NCI-H526 (cell line): ENCODE measurements around the gene HPCAL1.
A peak's percentile ranks its signal among the peaks of the same experiment; 100 is the strongest.
"Not testable (repeated sequence)": the region's sequence is repeated elsewhere in the genome, so short reads cannot be mapped to it uniquely, and the experiment has no call there.

ENCODE experiments used
- DNase-seq, 2 experiments: peaks; one replicate each; lab custom pipeline; 2025; lab: John Stamatoyannopoulos, UW

Gene HPCAL1

DNA sequence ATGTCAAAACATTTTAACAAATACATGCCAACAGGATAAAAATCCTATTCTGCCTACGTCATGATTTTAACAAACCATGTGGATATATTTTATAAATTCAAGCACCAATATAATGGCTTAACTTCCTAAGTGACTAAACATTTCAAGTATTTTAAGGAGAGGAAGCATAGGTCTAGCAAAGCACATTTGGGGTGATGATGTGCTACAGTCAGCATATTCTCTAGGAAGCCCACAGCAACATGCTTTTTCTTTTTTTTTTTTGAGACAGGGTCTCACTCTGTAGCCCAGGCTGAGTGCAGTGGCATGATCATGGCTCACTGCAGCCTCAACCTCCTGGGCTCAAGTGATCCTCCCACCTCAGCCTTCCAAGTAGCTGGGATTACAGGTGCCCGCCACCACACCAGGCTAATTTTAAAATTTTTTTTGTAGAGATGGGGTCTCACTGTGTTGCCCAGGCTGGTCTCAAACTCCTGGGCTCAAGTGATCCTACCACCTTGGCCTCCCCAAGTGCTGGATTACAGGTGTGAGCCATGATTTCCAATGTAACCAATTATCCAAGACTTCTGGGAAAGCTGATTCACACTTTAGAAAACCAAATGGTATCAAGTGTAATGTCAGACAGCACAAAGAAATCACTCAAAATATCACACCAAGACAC lies 139.9 kb downstream of the HPCAL1 start:
- not testable (repeated sequence) for DNase-seq

GRCh38 chr2:10444463-10444862 lies 141.8 kb downstream of the HPCAL1 start:
- DNase-seq: no peak

DNA sequence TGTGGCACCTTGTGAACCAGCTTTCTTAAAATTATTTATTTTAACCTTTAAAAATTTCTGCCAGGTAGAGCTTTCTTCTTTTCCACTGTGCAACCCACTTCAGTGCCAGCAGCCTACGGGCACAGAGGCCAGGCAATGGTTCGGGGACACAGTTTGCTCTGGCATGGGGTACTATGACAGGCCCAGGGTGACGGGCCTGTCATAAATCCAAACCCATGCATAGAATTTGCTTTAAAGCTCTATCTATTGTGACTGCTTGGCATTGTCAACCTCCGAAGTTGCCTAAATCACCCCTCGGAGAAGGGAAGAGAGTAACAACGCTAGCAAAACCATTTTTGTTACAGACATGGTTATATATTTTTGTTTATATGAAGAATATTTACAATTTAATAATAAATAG lies 143.9 kb downstream of the HPCAL1 start:
- no peak for DNase-seq

DNA sequence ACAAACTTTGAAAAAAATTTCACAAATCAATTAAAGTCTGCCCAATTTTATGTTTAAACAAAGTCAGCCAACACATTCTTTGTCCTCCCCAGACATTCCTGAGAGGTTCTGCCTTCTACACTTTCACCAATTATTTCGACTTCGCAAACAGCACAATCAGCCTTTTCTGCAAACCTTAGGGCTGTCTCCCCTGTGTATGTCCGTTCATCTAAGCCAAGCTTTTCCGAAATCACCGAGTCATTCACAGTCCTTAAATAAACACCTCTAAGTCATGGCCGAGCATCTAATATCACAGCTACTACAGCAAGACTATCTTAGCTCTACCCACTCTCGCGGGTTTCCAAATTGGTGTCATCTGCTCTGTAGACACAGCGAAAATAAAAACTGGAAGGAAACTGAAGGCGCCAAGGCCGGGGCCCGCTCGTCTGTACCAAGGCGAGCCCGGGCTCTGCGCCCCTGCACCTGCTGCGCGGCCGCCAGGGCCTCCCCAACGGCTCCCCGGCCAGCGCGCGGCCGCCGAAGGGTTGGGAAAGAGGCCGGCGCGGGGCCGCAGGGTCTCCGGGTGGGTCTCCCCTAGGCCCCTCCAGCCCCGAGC lies 144.7 kb downstream of the HPCAL1 start:
- peak in 1 of 2 experiments; percentile 69 for DNase-seq

GRCh38 chr2:10447895-10448575 lies 145.3 kb downstream of the HPCAL1 start, which contains the start of gene ODC1:
ODC1 (minus strand) TSS chr2:10448327; CDS start chr2:10445032, 3,295 bp downstream.
- DNase-seq: peak; percentile 80 to 99

GRCh38 chr2:10448576-10449485 lies 146.1 kb downstream of the HPCAL1 start:
- peak; percentile 76 to 99 for DNase-seq

DNA sequence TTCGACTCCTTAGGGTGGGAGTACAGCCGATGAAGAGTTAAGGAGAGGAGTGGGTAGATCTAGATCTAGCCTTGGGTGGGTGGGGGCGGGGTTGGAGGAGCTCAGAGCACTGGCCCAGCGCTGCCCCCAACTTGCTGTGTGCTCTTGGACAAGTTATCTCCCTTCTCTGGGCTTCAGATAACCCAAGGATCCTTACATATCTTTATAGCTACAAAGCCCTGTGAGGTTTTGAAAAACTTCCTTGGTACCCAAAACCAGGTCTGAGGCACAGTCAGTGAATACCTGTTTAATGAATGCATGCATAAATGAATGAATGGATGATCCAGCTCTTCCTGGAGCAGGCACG lies 146.8 kb downstream of the HPCAL1 start:
- no peak for DNase-seq

- no peak for DNase-seq
Observed at GRCh38 chr2:10449838-10450691, 147.4 kb downstream of the HPCAL1 start.

- DNase-seq: no peak
Observed at GRCh38 chr2:10451819-10452218, 149.1 kb downstream of the HPCAL1 start.

GRCh38 chr2:10452312-10452711 lies 149.6 kb downstream of the HPCAL1 start:
- no peak for DNase-seq

GRCh38 chr2:10452956-10453904 lies 150.5 kb downstream of the HPCAL1 start:
- no peak for DNase-seq

DNA sequence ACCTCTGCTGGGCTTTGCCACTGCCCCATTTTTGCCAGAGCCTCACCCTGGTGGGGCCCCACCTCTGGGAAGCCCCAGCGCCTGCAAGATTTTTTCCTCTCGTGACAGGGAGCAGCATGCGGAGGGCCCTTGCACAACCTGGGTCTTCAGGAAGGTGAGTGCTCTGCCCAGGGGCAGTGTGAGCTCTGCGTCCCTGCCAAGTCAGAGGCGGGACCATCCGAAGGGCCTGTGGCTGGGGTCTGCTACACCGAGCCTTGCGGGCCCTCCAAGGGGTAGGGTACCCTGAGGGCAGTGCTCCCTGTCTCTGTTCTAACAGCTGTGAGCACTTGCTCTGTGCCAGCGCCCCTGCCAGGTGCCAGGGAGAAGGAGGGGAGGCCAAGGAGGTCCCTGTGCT lies 151.2 kb downstream of the HPCAL1 start:
- DNase-seq: no peak

- DNase-seq: no peak
Observed at GRCh38 chr2:10454505-10454904, 151.8 kb downstream of the HPCAL1 start.

DNA sequence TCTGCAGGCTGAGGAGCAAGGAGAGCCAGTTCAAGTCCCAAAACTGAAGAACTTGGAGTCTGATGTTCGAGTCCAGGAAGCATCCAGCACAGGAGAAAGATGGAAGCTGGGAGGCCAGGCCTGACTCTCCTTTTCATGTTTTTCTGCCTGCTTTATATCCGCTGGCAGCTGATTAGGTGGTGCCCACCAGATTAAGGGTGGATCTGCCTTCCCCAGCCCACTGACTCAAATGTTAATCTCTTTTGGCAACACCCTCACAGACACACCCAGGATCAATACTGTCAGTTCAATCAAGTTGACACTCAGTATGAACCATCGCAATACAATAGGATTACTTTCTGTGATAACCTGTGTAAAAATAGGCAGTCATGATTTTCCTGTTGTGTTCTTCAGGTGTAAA lies 154.5 kb downstream of the HPCAL1 start:
- DNase-seq: not testable (repeated sequence)

DNA sequence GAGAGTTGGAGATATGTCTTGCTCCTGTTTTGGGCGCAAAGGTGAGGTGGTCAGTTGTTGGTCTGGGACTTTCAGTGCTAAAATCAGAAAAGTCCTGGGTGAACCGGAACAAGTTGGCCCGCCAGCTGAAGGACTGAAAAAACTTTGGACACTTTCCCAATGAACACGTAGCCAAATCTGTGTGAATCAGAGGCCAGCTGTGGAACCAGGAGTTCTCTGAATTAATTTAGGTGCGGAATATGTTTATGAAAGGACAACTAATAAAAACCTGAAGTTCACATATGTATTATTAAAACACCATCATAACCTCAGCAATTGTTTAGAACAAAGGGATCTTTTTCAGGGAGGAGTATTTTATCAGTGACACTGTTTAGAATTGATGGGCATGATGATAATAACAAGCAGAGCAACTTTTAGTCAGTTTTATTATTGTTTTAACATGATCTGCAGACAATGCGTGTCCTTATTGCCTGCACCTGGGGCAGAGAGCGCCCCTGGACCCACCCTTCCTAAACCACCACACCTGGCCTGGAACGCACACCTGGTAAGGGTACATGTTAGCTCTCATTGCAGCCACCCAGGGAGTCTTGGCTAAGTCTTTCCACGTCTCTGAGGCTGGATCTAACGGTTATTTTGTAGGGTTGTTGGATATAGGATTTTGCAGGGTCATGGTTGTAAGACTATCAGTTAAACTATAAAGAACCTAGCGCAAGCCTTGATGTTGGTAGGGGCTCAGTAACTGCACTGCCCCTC lies 155.3 kb downstream of the HPCAL1 start:
- peak in 1 of 2 experiments; percentile 20 for DNase-seq

DNA sequence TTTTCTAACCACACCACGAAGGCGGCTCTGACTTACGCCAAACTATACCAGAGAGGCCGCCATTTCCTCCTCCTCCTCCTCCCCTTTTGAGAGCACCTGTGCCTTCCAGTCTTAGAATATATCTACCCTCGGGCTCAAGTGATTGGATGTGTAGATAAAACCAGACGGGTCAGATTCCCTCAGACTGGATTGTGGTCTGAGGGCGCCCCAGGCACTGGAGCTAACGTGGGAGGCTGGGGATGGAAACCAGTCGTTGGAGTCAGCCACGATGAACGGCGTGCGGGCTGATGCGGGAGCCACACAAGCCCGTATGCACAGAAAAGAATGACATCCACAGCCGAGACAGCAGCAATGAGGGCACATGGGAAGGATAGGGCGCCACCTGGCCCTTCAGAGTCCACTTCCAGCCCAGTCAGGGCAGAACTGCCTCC lies 157.7 kb downstream of the HPCAL1 start:
- DNase-seq: no peak

GRCh38 chr2:10462178-10463083 lies 159.7 kb downstream of the HPCAL1 start:
- no peak for DNase-seq

DNA sequence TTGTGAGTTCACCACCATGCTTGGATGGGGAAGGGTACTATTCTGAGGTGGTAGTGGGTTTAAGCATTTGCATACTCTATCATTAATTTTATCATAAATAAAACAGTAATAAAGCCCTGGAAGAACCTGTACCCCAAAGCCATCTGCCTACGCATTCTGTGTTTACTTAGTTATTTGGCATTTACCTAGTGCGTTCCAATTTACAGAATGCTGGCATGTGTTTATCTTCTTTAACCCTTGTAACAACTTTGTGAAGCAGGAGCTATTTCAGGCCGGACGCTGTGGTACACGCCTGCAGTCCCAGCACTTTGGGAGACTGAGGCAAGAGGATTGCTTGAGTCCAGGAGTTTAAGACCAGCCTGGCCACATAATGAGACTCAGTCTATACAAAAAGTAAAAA lies 163.2 kb downstream of the HPCAL1 start:
- peak in 1 of 2 experiments; percentile 56 for DNase-seq
